Measurements from ENCODE around the gene DIAPH2.

- no peak for TF ChIP-seq CTCF (IDR thresholded peaks at IDR 0.05)
- TF ChIP-seq POLR2A (IDR thresholded peaks at IDR 0.05) = no peak
These were observed 599.9 kb downstream of the DIAPH2 start for GRCh38 chrX:97284531-97284930.

Measured in tibial nerve (tissue), 3 donors.